Right hindlimb (tissue), 1 donor: Measurements from ENCODE around the gene NOCT.
"Not testable (repeated sequence)": the region's sequence is repeated elsewhere in the genome, so short reads cannot be mapped to it uniquely, and the experiment has no call there.

Source experiments
- DNase-seq: peaks from one replicate; pipeline ENCODE4 v3.0.0-alpha.2; 2018

The NOCT gene, protein sequence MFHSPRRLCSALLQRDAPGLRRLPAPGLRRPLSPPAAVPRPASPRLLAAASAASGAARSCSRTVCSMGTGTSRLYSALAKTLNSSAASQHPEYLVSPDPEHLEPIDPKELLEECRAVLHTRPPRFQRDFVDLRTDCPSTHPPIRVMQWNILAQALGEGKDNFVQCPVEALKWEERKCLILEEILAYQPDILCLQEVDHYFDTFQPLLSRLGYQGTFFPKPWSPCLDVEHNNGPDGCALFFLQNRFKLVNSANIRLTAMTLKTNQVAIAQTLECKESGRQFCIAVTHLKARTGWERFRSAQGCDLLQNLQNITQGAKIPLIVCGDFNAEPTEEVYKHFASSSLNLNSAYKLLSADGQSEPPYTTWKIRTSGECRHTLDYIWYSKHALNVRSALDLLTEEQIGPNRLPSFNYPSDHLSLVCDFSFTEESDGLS

DNA sequence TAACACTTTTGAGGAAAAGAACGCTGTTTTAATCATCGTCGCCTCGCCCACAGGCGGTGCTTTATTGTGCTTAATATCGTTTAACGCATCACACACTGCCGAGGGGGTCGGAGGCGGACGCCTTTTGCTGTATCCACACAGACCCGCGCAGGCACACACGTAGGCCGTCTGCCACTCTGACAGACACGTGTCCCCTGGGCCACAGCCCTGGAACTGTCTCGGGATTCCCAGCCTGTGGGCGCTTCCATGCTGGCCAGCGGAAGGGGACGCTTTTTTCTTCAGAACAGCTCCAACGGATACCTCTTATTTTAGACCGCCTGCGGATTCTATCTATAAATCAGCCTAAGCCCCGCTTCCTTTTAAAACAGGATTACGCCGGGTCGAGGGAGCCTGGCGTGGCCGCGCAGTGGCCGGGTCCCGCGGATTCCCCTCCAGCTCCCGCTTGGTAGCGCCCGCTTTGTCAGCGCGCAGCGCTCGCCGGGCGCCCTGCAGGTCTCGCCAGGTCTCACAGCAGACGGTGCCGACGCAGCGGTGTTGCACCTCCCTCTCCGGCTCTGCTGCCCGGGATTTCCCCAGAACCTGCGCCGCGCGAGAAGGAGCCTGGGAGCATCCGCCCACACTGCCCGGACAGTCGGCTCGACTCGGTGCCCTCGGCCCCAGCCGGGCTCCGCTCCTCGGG, at the start of gene NOCT:
NOCT (plus strand) TSS at position 513 of the 679 bp plus-strand sequence. CDS start 201 bp downstream, outside the sequence.
- DNase-seq, result peak; percentile 91

DNA sequence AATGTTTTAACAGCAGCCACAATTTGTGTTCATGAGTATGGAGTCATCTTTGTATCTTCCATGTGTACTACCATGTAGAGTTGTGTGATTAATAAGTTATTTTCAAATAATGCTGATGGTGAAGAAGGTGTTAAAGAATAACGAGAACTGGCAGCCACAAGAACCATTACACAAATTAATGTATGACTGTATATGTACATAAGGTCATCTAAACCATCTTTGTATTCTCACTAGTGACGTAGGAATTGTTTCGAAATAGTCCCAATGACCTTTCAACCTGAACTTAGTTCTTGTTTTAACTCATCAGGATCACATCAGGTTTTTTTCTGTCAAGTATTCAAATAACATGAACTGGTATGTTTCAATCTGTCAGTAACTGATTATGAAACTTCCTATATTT, 48.3 kb upstream of the NOCT start:
- DNase-seq, result no peak

DNA sequence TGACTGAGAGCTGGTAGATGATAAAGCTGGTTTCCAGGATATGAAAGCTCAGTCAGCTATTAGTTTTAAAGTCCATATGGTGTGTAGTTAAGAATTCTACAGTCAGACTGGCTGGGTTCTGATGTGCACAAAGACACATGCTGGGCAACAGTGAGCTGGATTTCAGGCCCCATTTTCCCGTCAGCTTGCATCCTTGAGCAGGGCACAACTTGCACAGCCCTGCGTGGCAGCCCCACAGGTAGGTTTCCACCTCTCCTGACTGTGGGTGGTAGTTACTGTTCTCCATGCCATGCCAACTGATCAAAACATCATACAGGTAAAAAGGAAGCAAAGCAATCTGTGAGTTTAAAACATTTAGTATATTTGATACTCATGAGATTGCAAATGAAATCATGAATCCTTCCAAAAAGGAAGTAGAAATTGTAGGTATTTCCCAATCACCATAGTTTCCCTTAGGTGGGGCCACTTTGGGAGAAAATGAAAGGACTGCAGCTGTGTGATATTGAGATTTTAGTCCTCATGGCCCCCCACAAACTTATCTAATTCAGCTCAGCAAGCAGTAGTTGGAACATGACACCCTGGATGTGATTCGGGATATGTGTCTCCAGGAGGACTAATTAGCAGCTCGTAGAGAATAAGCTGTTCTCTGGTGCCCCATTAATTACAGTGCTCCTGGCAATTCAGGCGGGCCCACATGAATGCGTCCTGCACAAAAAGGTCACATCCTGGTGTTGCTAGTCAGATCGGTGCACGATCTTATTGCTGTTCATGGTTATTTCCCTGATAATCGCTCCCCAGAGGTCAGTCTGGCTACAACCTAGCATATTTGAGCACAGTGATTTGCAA, 42.4 kb upstream of the NOCT start:
- DNase-seq, result peak; percentile 28

DNA sequence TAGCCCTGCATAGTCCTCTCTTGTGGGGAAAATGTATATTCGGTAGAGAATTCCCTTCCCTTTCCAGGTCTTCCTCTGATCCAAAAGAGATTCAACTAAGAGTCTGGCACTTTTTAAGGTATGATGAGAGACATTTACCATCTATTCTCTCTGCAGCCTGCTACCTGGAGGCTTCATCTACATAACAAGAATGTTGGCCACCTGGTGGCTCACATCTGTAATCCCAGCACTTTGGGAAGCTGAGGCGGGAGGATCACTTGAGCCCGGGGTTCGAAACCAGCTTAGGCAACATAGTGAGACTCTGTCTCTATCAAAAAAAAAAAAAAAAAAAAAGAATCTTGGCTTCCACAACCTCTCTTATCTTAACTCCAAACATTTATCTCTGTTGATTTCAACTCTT, 40.4 kb upstream of the NOCT start:
- DNase-seq, result no peak

DNA sequence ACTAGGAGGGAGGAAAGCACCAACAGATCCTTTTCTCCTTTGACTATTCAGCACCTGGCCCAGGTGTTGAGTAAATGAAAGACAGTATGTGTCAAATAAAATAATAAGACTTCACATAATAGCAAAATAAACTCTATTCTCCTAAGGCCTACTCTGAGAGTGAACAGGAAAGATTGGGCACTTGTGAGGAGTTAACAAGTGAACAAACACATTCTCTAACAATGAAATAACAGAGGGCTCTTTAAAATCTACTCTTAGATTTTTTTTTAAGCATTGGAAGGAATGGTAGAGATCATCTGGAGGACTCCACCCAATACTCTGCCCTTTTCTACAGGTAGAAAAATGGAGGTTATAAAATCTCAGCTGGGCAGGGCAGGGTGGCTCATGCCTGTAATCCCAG, 39.1 kb upstream of the NOCT start:
- DNase-seq, result no peak

DNA sequence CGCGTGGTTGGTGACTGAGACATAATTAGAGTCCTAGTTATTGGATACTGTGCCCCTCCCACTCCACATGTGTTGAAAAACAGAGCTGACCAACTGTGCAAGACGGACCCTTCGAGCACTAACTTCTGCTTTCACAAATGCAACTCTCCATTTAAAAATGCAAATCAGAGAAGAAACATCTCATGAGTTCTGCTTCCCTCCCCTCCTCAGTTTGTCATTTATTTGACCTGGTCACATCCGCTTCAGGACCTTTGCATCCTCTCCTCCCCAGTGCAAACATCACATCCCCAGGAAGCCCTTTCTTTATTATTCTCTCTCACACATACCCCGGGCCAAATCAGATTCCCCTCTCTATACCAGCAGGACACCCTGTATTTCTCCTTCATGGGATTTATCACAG, 38.1 kb upstream of the NOCT start:
- DNase-seq, result no peak

DNA sequence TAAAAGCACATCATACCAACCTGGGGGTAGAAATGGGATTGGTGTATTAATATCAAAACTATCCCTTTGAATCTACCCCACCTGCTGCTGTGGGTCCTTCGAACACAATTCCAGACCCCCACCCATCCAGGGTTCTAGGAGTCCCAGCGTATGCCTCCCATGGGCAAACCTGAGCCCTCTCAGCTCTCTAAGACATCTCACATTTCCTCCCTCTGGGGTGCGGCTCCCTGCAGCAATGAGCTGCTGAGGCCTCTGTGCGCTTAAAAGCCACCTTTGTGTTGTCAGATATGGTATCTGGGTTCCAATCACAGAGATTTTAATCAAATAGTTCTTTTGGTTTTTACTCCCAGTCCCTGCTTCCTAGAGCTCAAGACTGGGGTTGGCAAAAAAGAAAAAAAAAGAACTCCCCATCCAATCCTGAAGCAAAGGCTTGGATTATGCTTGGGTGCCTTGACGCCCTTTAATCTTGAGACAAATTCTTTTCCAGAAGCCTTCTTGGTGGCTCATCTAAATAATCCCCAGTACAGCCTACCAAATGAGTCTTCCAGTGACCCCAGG, 37.5 kb upstream of the NOCT start:
- no peak for DNase-seq

DNA sequence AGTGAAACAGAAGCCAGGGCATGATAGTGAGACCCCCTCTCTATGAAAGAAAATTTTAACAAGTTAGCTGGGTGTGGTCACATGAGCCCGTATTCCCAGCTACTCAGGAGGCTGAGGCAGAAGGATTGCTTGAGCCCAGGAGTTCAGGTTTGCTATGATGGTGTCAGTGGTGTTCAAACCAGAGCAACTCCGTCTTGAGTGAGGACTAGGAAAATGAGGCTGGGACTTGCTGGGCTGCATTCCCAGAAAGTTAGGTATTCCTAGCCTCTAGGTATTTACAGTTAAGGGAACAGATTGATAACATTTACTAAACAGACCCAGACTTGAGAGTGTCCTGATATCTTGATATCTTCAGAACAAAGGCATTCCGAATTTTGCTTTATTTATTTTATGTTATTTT, 37.0 kb upstream of the NOCT start:
- DNase-seq, result no peak

DNA sequence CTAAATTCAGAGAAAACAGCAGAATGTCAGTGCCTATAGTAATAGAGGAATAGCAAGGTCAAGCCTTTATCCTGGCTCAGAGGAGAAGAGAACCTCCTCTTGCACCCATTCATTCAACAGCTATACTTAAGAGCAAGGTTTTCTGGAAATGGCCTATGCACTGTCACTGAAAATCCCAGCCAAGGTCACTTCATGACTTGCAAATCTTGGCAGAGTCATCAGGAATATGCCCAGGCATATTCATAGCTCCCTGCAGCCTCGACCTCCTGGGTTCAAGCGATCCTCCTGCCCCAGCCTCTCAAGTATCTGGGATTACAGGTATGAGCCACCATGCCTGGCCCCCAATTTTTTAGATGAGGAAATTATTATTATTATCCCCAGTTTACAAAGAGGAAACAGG, 35.8 kb upstream of the NOCT start:
- no peak for DNase-seq

DNA sequence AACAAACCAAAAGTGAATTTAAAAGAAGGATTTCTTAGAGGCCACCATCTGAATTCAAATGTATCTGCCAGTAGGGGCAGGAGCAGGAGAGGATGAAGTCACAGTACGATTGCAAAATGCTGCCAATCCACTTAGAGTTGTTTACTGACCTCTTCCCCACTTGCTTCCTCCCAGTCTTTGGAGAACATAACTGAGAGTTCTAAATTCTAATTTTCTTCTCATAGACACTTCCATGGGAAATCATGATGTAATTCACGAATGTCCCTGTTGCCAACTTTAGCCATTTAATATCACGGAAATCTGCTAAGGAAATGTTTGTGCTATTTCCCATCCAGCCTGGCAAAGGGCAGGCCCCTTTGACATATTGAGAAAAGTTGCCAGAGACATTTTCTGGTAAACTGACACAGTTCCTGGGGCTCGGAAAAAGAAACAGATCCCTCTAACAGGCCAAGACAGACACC, 33.6 kb upstream of the NOCT start:
- peak; percentile 19 for DNase-seq

DNA sequence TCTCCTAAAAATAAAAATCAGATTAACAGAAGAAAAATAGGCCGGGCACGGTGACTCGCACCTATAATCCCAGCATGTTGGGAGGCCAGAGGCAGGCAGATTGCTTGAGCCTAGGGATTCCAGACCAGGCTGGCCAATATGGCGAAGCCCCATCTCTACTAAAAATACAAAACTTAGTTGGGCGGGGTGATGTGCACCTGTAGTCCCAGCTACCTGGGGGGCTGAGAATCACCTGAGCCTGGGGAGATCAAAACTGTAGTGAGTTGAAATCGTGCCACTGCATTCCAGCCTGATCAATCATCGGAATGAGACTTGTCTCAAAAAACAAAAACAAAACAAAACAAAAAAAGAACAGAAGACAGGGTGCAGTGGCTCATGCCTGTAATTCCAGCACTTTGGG, 32.8 kb upstream of the NOCT start:
- DNase-seq, result no peak

DNA sequence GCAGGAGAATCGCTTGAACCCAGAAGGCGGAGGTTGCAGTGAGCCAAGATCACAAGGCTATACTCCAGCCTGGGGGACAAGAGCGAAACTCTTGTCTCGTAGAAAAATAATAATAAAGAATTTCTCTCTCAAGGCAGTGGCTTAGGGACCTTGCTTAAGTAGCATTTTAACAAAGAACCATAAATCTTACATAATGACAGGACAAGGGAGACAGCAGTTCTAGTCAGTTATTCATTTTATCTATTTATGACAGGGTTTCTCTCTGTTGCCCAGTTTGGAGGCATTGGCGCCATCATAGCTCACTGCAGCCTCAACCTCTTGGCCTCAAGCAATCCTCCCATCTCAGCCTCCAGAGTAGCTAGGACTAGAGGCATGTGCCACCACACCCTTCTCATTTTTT, 31.9 kb upstream of the NOCT start:
- no peak for DNase-seq

DNA sequence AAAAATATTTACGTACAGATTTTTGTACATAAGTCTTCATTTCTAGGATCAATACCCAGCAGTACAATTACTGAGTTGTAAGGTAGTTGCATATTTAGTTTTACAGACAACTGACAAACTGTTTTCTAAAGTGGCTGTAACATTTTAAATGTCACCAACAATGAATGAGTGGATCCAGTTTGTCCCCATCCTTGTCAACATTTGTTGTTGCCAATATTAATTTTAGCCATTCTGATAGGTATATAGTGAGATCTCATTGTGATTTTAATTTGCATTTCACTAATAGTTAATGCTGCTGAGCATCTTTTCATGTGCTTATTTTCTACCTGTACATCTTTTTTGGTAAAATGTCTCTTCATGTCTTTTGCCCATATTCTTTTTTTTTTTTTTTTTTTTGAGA, 30.9 kb upstream of the NOCT start:
- DNase-seq, result no peak

DNA sequence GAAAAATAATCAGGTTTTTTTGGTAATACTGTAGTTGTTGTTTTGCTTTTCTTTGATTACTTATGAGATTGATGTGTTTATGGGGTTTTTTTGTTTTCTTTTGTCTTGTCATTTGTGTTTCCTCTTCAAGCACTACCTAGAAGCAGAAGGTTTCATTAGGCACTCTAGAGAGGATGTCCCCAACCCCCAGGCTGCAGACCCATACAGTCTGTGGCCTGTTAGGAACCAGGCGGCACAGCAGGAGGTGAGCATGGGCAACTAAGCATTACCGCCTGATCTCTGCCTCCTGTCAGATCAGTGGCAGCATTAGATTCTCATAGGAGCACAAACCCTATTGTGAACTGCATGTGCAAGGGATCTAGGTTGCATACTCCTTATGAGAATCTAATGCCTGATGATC, 22.9 kb upstream of the NOCT start:
- no peak for DNase-seq

DNA sequence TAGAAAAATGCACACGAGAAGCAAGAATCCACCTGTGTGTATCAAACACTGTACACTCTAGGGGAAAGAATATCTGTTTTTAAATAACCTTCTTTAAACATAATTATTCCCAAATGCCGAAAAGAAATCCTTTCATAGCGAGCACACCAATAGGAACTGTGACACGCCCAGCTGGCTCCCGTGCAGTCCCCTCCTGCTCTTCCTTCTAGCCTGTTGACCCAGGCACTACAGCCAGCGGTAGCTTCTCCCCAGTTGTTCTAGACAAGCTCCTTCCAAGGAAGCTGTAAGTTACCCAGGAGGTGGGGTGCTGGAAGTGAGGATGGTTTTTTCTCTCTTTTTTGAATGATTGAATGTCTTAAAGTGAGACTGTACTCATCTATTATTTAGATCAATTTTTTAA, 19.5 kb upstream of the NOCT start:
- no peak for DNase-seq

DNA sequence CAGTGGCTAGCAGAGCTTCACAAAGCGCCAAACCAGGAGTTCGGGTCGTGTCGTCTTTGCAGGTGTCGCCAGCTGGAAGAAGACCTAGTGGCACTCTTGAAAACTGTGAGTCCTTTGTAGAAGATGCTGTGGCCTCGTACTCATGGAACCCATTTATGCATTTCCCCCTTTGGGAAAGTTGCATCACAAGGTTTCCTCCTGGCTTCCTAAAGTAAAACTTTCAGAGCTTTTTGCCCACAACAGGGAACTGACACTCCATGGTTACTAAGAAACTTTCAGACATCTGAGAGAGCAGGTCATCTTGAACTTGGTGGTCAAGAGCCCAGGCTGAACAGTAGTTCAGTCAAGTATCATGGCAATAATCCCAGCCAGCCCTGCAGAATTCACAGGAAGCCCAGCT, 15.9 kb upstream of the NOCT start:
- no peak for DNase-seq

DNA sequence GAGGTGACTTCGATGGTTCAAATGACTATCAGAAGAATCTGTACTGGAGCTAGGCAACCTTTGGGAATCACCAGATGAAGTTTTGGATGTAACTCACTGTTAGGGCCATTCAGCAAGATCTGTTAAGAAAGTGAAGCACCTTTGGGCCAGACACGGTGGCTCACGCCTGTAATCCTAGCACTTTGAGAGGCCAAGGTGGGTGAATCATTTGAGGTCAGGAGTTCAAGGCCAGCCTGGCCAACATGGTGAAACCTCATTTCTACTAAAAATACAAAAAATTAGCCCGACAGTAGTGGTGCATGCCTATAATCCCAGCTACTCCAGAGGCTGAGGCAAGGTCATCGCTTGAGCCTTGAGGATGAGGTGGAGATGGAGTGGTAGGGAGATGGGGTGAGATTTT, 15.4 kb upstream of the NOCT start:
- DNase-seq, result not testable (repeated sequence)

DNA sequence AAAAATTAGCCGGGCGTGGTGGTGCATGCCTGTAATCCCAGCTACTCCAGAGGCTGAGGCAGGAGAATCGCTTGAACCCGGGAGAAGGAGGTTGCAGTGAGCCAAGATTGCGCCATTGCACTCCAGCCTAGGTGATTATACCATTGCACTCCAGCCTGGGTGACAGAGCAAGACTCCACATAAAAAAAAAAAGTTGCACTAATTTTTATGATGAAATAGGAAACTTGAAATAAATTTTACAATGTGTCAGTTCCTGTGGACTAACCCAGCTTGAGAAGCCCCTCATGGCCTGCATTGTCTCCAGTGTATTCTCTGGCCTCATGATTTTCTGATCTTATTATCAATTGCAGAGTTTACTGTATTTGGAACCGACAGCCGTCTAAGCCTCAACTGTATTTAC, 14.2 kb upstream of the NOCT start:
- not testable (repeated sequence) for DNase-seq

DNA sequence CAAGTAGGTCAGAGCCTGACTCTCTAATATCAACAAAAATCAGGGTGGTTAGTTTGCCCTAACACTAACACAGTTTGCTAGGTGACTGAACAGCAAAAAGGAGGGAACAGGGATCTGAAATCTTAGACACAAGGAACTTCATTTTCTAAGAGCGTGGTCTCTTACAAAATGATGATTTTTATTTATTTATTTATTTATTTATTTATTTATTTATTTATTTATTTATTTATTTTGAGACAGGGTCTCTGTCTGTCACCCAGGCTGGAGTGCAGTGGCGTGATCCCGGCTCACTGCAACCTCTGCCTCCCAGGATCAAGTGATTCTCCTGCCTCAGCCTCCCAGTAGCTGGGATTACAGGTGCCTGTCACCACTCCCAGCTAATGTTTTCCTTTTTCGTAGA, 11.9 kb upstream of the NOCT start:
- not testable (repeated sequence) for DNase-seq

DNA sequence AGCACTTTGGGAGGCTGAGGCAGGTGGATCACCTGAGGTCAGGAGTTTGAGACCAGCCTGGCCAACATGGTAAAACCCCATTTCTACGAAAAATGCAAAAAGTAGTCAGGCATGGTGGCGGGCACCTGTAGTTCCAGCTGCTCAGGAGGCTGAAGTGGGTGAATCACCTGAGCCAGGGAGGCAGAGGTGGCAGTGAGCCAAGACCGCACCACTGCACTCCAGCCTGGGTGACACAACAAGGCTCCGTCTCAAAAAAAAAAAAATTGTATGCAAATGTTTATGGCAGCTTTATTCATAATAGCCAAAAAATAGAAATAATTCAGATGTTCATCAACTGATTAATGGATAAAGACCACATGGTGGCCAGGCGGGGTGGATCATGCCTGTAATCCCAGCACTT, 9.8 kb upstream of the NOCT start:
- DNase-seq, result no peak

DNA sequence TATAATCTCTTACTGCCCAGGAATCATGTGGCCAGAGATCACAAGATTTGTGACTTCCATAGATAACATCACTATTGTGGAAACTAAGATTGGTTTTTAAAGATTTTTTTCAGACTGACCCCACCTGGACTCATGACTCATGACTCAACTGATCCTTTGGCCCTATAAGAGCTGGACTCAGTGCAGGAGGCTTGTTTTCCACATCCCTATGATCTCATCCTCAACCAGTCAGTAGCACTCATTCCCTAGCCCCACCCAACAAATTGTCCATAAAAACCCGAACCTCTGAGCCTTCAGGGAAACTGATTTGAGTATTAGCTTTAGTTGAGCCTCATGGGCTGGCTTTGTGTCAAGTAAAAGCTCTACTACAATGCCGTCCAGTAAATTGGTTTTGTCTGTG, 7.9 kb upstream of the NOCT start:
- no peak for DNase-seq

DNA sequence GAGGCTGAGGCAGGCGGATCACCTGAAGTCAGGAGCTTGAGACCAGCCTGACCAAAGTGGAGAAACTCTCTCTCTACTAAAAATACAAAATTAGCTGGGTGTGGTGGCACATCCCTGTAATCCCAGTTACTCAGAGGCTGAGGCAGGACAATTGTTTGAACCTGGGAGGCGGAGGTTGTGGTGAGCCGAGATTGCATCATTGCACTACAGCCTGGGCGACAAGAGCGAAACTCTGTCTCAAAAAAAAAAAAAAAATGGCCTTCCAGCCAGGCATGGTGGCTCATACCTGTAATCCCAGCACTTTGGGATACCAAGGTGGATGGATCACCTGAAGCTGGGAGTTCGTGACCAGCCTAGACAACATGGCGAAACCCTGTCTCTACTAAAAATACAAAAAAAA, 7.3 kb upstream of the NOCT start:
- not testable (repeated sequence) for DNase-seq

DNA sequence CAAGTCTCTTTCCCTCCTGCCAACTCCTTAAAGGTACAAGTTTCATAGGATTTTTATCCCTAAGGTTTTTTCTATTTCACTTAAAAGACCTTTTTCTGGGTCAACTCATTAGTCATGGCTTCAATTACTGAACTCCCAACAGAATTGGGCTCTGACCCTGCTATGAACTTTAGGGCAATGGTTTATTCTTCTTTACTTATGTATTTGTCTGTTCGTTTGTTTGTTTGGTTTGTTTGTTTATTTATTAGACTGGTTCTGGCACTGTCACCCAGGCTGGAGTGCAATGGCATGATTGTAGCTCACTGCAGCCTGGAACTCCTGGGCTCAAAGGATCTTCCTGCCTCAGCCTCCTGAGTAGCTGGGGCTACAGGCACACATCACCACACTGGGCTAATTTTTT, 5.9 kb upstream of the NOCT start:
- no peak for DNase-seq
